PFSK-1 (cell line): ENCODE data around the gene ACTG1.

Source experiments
- POLR2AphosphoS5 ChIP-seq: IDR thresholded peaks from 2 replicates; pipeline ENCODE4 v1.6.1; 2012; ENCODE audit warnings: low read depth, mild to moderate bottlenecking, control low read depth, low read length, moderate library complexity
- SIN3A ChIP-seq: IDR thresholded peaks from 2 replicates; pipeline ENCODE4 v1.6.1; 2012; ENCODE audit warnings: mild to moderate bottlenecking, low read length, moderate library complexity, borderline replicate concordance; ENCODE audit not compliant: insufficient read depth
- TAF1 ChIP-seq: IDR thresholded peaks from 2 replicates; pipeline ENCODE4 v1.6.1; 2012; ENCODE audit warnings: low read length, control low read depth, borderline replicate concordance; ENCODE audit not compliant: insufficient read depth
- TF ChIP-seq, protein P1 (sequence below), 2 experiments: IDR thresholded peaks; 2 replicates each; pipeline versions ENCODE4 v1.6.1 to v1.8.0; 2011 to 2012; ENCODE audit warnings: low read depth in 2 of 2, low read length in 2 of 2, control low read depth in 1 of 2, inconsistent platforms in 1 of 2, mild to moderate bottlenecking in 1 of 2, moderate library complexity in 1 of 2; ENCODE audit not compliant: insufficient read depth in 1 of 2

DNA sequence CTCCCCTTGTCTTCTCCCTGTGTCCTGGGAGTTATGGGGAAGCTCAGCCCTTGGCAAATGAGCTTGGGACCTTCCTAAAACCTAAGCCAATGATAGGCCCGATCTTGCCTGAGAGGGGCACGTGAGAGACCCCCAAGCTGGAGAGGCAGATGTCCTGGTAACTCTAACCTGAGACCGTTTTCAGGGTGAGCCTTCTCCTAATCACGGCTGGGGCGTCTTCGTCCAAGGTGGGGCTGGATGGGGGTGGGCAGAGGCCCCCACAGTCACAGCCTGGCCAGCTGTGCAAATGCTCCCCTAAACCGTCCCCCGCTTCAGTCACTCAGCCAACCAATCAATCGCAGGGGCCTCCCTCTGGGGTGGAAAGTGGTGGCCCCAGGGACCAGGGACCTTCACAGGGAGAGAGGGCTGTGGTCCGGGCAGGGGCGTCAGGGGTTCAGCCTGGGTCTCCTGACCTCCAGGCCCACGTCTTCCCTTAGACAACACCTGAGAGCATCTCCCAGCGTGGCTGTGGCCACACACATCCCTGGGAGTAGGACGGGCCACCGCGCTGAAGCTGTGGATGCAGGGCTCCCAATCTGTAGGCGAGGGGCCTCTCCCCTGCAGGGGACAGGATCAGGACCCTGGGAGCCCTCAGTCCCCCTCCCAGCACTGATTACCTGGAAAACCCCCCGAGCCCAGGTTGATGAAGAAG is 30.6 kb downstream of the ACTG1 start:
- TF ChIP-seq SIN3A: no peak
- no peak for TF ChIP-seq TAF1
- TF ChIP-seq, protein P1, sequence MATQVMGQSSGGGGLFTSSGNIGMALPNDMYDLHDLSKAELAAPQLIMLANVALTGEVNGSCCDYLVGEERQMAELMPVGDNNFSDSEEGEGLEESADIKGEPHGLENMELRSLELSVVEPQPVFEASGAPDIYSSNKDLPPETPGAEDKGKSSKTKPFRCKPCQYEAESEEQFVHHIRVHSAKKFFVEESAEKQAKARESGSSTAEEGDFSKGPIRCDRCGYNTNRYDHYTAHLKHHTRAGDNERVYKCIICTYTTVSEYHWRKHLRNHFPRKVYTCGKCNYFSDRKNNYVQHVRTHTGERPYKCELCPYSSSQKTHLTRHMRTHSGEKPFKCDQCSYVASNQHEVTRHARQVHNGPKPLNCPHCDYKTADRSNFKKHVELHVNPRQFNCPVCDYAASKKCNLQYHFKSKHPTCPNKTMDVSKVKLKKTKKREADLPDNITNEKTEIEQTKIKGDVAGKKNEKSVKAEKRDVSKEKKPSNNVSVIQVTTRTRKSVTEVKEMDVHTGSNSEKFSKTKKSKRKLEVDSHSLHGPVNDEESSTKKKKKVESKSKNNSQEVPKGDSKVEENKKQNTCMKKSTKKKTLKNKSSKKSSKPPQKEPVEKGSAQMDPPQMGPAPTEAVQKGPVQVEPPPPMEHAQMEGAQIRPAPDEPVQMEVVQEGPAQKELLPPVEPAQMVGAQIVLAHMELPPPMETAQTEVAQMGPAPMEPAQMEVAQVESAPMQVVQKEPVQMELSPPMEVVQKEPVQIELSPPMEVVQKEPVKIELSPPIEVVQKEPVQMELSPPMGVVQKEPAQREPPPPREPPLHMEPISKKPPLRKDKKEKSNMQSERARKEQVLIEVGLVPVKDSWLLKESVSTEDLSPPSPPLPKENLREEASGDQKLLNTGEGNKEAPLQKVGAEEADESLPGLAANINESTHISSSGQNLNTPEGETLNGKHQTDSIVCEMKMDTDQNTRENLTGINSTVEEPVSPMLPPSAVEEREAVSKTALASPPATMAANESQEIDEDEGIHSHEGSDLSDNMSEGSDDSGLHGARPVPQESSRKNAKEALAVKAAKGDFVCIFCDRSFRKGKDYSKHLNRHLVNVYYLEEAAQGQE (IDR thresholded peaks at IDR 0.05; ENCODE audit: insufficient read depth in 1 of 2, low read depth in 2 of 2, low read length in 2 of 2): no peak
- no peak for TF ChIP-seq POLR2AphosphoS5
